ENCODE data around the gene TBX1. TPM values are rescaled to one million over a fixed set of nuclear protein-coding genes. Genes with fewer than 3 reads are reported as not detected.

The TBX1 gene
- total RNA-seq, 1 donor from 2014 or later = 12.9 TPM

- H3K4me3 ChIP-seq (ENCODE audit: low read depth, low read length) = no peak overlapping the region
- H3K27me3 ChIP-seq (ENCODE audit: control insufficient read depth, insufficient read depth, low read length) = no peaks in the 10 kb centered on the region
- TF ChIP-seq, protein P1, sequence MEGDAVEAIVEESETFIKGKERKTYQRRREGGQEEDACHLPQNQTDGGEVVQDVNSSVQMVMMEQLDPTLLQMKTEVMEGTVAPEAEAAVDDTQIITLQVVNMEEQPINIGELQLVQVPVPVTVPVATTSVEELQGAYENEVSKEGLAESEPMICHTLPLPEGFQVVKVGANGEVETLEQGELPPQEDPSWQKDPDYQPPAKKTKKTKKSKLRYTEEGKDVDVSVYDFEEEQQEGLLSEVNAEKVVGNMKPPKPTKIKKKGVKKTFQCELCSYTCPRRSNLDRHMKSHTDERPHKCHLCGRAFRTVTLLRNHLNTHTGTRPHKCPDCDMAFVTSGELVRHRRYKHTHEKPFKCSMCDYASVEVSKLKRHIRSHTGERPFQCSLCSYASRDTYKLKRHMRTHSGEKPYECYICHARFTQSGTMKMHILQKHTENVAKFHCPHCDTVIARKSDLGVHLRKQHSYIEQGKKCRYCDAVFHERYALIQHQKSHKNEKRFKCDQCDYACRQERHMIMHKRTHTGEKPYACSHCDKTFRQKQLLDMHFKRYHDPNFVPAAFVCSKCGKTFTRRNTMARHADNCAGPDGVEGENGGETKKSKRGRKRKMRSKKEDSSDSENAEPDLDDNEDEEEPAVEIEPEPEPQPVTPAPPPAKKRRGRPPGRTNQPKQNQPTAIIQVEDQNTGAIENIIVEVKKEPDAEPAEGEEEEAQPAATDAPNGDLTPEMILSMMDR (IDR thresholded peaks at IDR 0.05; ENCODE audit: insufficient read depth, low read length, severe bottlenecking) = no peak
- no peak for DNase-seq (ENCODE audit: low read depth)
- no peaks in the 10 kb centered on the region for H3K36me3 ChIP-seq (ENCODE audit: control insufficient read depth, insufficient read depth, low read length)
- FAIRE-seq = no peak
Measured at GRCh38 chr22:19727310-19728150, 33.0 kb upstream of the TBX1 start.

GRCh38 chr22:19728271-19728670, 32.3 kb upstream of the TBX1 start:
- no peak for FAIRE-seq
- Histone ChIP-seq H3K27me3 (ENCODE audit: control insufficient read depth, insufficient read depth, low read length) (no peaks in the 10 kb centered on the region), H3K4me3 (ENCODE audit: low read depth, low read length) (no peak overlapping the region), H3K36me3 (ENCODE audit: control insufficient read depth, insufficient read depth, low read length) (no peaks in the 10 kb centered on the region)
- TF ChIP-seq, protein P1 (IDR thresholded peaks at IDR 0.05; ENCODE audit: insufficient read depth, low read length, severe bottlenecking) = no peak
- no peak for DNase-seq (ENCODE audit: low read depth)

DNA sequence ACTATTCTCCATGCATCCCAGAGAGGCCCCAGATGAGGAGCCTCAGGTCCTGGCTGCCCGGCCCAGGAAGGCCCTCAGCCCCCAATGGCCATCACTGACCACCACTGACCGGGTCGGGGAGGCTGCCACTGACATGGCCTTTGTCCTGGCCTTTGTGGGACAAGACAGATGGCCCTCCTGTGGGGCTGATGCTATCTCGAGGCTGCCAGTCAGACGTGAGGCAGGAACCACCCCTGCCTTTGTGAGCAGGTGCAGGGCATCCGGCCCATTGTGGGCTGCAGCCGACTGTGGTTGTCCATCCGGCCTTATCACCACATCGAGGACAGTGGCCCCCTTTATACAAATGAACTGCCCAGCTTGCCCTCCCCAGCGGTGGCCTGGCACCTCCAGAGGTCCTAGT, 31.7 kb upstream of the TBX1 start:
- TF ChIP-seq, protein P1 (IDR thresholded peaks at IDR 0.05; ENCODE audit: insufficient read depth, low read length, severe bottlenecking) = no peak
- H3K4me3 ChIP-seq (ENCODE audit: low read depth, low read length) = no peak overlapping the region
- FAIRE-seq = no peak
- H3K36me3 ChIP-seq (ENCODE audit: control insufficient read depth, insufficient read depth, low read length) = no peaks in the 10 kb centered on the region
- DNase-seq (ENCODE audit: low read depth) = no peak
- no peaks in the 10 kb centered on the region for H3K27me3 ChIP-seq (ENCODE audit: control insufficient read depth, insufficient read depth, low read length)

DNA sequence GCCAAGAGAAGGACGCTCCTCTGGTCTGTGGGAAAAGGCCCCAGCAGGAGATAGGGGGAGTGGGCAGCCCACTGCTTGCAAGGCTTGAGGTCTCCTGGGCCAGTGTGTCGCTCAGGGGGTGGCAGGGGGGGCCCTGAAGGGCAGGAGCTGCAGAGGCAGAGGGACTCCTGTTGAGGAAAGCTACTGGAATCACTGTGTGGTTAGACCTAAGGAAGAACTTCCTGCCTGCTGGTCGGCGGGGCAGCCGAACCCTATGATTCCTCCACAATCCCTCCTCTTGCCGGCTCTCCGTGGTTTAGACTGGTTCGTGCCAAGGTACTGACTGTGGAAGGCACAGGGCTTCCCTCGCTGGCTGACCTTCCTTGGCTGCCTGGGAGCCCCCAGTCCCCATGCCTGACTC, 31.1 kb upstream of the TBX1 start:
- Histone ChIP-seq H3K36me3 (ENCODE audit: control insufficient read depth, insufficient read depth, low read length) (no peaks in the 10 kb centered on the region), H3K4me3 (ENCODE audit: low read depth, low read length) (no peak overlapping the region), H3K27me3 (ENCODE audit: control insufficient read depth, insufficient read depth, low read length) (no peaks in the 10 kb centered on the region)
- FAIRE-seq = peak; percentile 47
- TF ChIP-seq, protein P1 (IDR thresholded peaks at IDR 0.05; ENCODE audit: insufficient read depth, low read length, severe bottlenecking) = no peak
- no peak for DNase-seq (ENCODE audit: low read depth)

GRCh38 chr22:19730198-19730597, 30.4 kb upstream of the TBX1 start:
- Histone ChIP-seq H3K36me3 (ENCODE audit: control insufficient read depth, insufficient read depth, low read length) (no peaks in the 10 kb centered on the region), H3K4me3 (ENCODE audit: low read depth, low read length) (no peak overlapping the region), H3K27me3 (ENCODE audit: control insufficient read depth, insufficient read depth, low read length) (no peaks in the 10 kb centered on the region)
- FAIRE-seq (no peak), DNase-seq (ENCODE audit: low read depth) (no peak)
- TF ChIP-seq, protein P1 (IDR thresholded peaks at IDR 0.05; ENCODE audit: insufficient read depth, low read length, severe bottlenecking) = no peak
